NCI-H1694 (cell line): ENCODE results near the gene RHOT2.

ENCODE experiments used
- DNase-seq: peaks from one replicate; lab custom pipeline; 2025; lab: John Stamatoyannopoulos, UW

The RHOT2 gene

GRCh38 chr16:670485-671352 lies 2.8 kb downstream of the RHOT2 start:
- DNase-seq = no peak

- DNase-seq = no peak
Measured at GRCh38 chr16:671353-672131, 3.6 kb downstream of the RHOT2 start.

GRCh38 chr16:672371-672770 lies 4.4 kb downstream of the RHOT2 start:
- no peak for DNase-seq

- no peak for DNase-seq
Measured at GRCh38 chr16:672851-673250, 4.9 kb downstream of the RHOT2 start.

- DNase-seq = no peak
Measured at GRCh38 chr16:673399-673991, 5.6 kb downstream of the RHOT2 start.

- no peak for DNase-seq
Measured at GRCh38 chr16:674214-674881, 6.4 kb downstream of the RHOT2 start.

- DNase-seq = no peak
Measured at GRCh38 chr16:674968-675883, 7.3 kb downstream of the RHOT2 start, which contains the start of gene RHBDL1. RHBDL1 (plus strand) TSS chr16:675671; CDS start chr16:675791, 120 bp downstream.

- no peak for DNase-seq
Measured at GRCh38 chr16:675884-676564, 8.1 kb downstream of the RHOT2 start.

GRCh38 chr16:676565-676902 lies 8.6 kb downstream of the RHOT2 start:
- DNase-seq = no peak

- DNase-seq = no peak
Measured at GRCh38 chr16:676913-677312, 9.0 kb downstream of the RHOT2 start.

GRCh38 chr16:677316-678190 lies 9.6 kb downstream of the RHOT2 start:
- DNase-seq = no peak

GRCh38 chr16:678209-678857 lies 10.4 kb downstream of the RHOT2 start:
- DNase-seq = no peak

GRCh38 chr16:678858-679813 lies 11.2 kb downstream of the RHOT2 start:
- DNase-seq = peak; percentile 34

- DNase-seq = peak; percentile 48
Measured at GRCh38 chr16:679814-680624, 12.1 kb downstream of the RHOT2 start, which contains the start of gene STUB1. STUB1 (plus strand) TSS chr16:680410; CDS start chr16:680526, 116 bp downstream.

GRCh38 chr16:680625-680945 lies 12.7 kb downstream of the RHOT2 start:
- DNase-seq = no peak

- no peak for DNase-seq
Measured at GRCh38 chr16:680967-681745, 13.2 kb downstream of the RHOT2 start.
